Activated CD4-positive, alpha-beta T cell treated with anti-CD3 and anti-CD28 coated beads, Interleukin-2, amount 50 U/mL, for 1 hour (primary cell): Measurements from ENCODE around the gene AP1M1.
A peak's percentile ranks its signal among the peaks of the same experiment; 100 is the strongest.

Experiments
- DNase-seq: peaks from one replicate; pipeline ENCODE4 v3.0.0-alpha.2; 2020

The AP1M1 gene

GRCh38 chr19:16233836-16234551 lies 36.3 kb downstream of the AP1M1 start:
- no peak for DNase-seq

GRCh38 chr19:16234552-16235445 lies 37.1 kb downstream of the AP1M1 start:
- DNase-seq, result no peak

DNA sequence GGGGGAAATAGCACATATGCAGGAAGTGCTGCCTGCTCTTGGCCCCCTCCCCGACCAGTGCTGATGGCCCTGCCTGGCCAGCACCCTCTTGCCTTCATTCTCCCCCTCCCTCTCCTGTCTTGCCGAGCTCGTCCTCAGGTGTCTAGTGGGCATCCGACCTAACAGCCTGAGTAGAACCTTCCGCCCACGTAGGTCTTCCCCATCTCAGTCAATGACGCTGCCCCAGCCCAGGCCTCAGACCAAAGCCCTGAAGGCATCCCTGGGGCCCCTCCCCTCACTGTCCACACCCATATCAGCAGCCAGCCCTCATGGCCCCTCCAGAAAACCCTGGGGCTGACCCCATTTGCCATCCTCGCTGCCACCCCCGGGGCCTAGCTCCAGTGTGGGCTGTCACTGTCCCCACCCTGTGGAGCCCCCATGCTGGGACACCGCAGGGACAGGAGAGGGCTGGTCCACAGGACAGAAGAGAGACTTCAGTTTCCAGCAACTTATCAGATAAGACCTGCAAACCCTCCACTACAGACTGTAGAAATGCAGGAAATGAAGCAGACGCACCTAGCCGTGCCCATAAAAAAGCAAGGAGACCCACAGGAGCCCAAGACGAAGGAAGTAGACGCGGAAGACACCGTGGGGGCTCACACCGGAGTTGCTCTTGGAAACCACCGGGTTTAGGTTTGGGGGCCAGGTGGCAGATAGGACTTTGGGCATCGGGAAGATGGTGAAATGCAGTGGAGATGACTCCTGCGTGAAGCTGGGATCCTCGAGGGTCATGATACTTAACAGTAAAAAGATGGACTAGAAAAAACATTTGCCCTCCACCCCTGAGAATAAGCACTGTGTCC lies 38.3 kb downstream of the AP1M1 start:
- DNase-seq, result no peak

GRCh38 chr19:16244091-16244490 lies 46.4 kb downstream of the AP1M1 start:
- DNase-seq, result no peak

- peak; percentile 87 for DNase-seq
Observed at GRCh38 chr19:16247353-16248182, 49.9 kb downstream of the AP1M1 start.

GRCh38 chr19:16248380-16249023 lies 50.8 kb downstream of the AP1M1 start:
- DNase-seq, result no peak

- DNase-seq, result no peak
Observed at GRCh38 chr19:16249826-16250404, 52.2 kb downstream of the AP1M1 start.

DNA sequence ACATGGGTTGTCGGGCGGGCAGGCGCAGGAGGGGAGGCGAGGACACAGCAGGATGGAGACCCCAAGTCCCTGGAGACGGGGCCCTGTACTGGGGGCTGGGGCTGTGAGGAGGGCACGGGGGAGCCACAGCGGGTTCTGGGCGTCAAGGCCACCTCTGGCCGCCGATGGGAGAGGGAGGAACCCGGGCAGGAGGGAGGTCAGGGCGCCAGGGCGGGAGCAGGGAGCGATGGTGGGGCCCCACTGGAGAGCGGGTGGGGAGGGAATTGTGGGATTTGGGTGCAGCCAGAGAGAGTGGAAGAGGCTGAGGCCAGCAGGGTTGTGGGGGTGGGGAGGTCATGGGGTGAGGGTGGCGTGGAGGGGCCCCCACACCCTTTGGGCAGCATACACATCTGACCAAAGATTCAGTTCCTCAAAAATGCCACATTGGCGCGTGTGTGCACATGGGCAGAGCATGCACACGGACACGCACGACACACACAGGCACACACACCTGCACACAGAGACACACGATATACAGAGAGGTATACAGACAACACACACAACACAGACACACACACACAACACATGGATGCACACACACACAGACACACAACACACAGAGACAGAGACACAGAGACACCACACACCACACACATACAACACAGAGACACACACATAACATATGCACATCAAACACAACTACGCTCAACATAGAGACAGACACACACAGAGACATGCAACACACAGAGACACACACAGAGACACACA lies 54.9 kb downstream of the AP1M1 start:
- no peak for DNase-seq

DNA sequence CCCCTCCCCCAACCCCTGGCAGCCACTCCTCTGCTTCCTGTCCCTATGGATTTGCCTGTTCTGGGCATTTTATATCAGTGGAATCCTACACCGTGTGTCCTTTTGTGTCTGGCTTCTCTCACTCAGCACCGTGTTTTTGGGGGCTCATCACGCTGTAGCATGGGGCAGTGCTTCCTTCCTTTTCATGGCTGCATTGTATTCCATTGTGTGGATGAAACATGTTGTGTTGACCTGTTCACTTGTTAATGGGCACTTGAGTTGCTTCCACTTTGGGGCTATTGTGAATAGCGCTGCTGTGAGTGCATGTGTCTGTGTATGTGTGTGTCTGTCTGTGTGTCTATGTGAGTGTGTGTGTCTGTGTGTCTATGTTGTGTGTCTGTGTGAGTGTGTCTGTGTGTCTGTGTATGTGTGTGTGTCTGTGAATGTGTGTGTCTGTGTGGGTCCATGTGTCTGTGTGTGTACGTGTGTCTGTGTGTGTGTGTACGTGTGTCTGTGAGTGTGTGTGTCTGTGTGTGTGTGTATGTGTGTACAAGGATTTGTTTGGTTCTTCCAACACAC lies 57.2 kb downstream of the AP1M1 start:
- DNase-seq, result no peak

GRCh38 chr19:16257509-16258002 lies 59.8 kb downstream of the AP1M1 start:
- DNase-seq, result no peak

DNA sequence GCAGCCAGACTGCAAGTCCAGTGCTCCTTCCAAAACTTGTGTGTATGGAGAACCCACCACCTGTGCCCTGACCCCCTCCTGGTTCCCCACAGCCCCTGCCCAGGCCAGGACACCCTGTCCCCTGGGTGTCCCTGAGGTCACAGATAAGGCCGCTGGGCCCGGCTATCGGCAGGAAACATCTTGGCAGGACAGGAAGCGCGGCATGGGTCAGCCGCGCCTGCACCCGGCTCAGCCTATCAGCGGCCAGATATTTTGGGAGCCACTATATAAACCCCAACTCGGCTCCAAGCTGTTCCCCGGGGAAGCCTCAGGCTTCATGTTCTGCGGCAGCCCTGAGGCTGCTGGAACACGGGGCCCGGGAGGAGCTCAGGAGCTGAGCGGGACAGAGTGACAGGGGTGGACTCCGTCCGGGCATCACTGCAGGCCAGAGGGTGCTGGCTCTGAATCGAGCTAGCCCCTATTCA lies 60.8 kb downstream of the AP1M1 start:
- DNase-seq, result no peak

DNA sequence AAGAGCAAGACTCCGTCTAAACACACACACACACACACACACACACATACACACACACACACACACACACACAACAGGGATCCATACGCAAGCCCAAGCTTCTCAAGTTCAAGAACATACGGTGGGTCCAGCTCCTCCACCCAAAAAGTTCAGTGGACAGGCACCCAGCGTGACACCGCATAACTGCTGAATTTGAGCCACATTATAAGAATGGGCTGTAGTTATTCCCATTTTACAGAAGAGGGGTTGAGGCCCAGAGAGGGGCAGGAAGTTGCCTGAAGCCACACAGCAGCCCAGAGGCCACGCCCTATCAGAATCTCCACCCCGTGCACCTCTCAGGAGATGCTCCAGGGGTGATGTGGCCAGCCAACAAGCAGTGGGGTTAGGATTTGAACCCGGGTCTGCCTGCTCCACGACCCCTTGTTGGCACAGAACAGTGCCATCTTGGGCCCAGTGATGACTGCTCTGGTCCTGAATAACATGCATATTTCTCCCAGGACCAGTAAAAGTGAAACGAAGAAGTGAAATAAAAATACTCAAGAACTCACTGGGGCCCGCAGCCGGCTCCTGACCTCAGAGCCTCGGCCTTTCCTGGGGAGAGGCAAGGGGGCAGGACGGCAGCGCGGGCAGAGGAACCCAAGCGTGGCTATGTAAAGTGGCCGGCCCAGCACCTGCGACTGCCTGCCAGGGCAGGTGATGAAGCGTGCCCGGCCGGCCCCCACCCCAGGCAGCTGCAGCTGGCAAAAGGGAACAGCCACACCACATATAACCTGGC lies 61.9 kb downstream of the AP1M1 start:
- DNase-seq, result no peak

GRCh38 chr19:16260160-16260811 lies 62.6 kb downstream of the AP1M1 start:
- DNase-seq, result no peak

GRCh38 chr19:16260812-16261161 lies 63.1 kb downstream of the AP1M1 start:
- DNase-seq, result no peak

GRCh38 chr19:16261584-16262368 lies 64.1 kb downstream of the AP1M1 start:
- no peak for DNase-seq

DNA sequence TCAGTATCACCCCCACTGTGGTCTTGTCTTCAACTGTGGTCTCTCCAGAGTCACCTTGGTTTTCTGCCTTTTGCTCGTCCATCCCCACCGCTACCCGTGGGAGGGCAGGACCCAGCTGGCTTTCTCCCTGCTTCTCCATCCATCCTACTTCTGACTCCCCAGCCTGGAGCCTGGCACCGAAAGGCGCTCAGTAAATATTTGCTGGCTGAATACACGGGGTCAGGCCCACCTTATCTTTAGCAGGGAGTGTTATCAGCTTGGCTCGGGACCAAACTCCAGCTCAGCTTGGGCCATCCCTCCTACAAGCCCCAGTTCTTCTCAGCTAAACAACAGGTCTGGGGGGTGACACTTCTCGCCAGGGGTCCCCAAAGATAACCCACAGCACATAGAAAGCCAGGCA lies 64.9 kb downstream of the AP1M1 start:
- no peak for DNase-seq

DNA sequence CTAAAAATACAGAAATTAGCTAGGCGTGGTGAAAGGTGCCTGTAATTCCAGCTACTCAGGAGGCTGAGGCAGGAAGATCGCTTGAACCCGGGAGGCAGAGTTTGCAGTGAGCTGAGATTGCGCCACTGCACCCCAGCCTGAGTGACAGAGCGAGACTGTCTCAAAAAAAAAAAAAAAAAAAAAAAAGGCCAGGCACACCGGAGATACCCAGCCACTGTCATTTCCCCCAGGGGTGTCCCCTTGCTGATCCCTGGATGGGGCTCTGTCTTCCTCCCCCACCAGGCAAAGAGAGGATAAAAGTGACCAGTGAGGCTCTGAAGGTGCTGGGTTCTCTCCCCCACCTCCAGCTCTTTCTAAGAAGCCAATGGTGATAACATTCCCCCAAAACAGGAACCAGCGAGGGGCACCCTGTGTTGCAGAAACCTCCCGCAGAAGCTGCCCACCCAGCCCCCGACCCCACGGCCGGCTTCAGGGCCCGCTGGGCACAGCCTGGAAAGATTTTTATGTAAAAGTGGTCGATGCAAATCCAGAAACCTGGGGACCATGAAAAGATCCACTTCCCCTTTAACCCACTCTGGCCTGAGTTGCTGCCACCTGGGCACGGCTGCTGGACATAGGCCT lies 65.5 kb downstream of the AP1M1 start:
- DNase-seq, result no peak
